Measurements from ENCODE around the gene MGMT. TPM values are rescaled to one million over a fixed set of nuclear protein-coding genes. Genes with fewer than 3 reads are reported as not detected.

The MGMT gene
- total RNA-seq, 1 experiment from 2014 or later = 11.5 TPM

- ATAC-seq (no peak), DNase-seq (ENCODE audit: low read depth, low spot score) (no peak)
- ChIA-PET RAD21 (ENCODE audit: low non-redundant PET in 1 of 2, low total read pairs in 2 of 2, uncharacterized antibody in 2 of 2, unreplicated experiment in 2 of 2) (no interaction called here), POLR2A (no interaction called here), CTCF (no interaction called here)
- intact Hi-C loops (cut with micrococcal nuclease) = no loop called here
- Histone ChIP-seq H3K27ac (ENCODE audit: low read depth, low read length) (no peak overlapping the region), H3K4me3 (replicated peaks in 1 of 2; ENCODE audit: low read depth in 1 of 2, low read length in 2 of 2) (no peak overlapping the region), H3K4me2 (ENCODE audit: low read length) (no peak overlapping the region), H3K36me3 (ENCODE audit: control insufficient read depth in 1 of 2, insufficient read depth in 2 of 2, low read length in 2 of 2) (no peaks in the 10 kb centered on the region; a peak in 1 of 4 replicates), H4K20me1 (ENCODE audit: insufficient read depth) (no peaks in the 10 kb centered on the region), H3K9me3 (ENCODE audit: control insufficient read depth in 1 of 2, insufficient read depth in 1 of 2, low read depth in 1 of 2, low read length in 2 of 2) (peaks cover 23 to 33% of the 10 kb centered on the region in 2 experiments), H3K4me1 (ENCODE audit: control insufficient read depth in 1 of 2, insufficient read depth in 2 of 2, low read length in 2 of 2) (no peaks in the 10 kb centered on the region), H3K79me2 (ENCODE audit: insufficient read depth, low read length) (no peaks in the 10 kb centered on the region), H3K27me3 (ENCODE audit: insufficient read depth, low read length) (no peaks in the 10 kb centered on the region), H2AFZ (ENCODE audit: low read depth, low read length, poor library complexity, severe bottlenecking) (no peak overlapping the region), H3K9ac (ENCODE audit: low read length) (no peak overlapping the region), H3K9me2 (ENCODE audit: insufficient read depth) (no peaks in the 10 kb centered on the region)
- BruUV-seq (replicated peaks) = no TSS peak
- no peak for TF ChIP-seq EGR1 (IDR thresholded peaks at IDR 0.05; ENCODE audit: low read depth)
- no peak for TF ChIP-seq FOSL1 (IDR thresholded peaks at IDR 0.05; ENCODE audit: low read depth)
- TF ChIP-seq CEBPB (IDR thresholded peaks at IDR 0.05; ENCODE audit: low read depth) = no peak
- TF ChIP-seq POLR2AphosphoS5 (IDR thresholded peaks at IDR 0.05; ENCODE audit: low read depth, low read length) = no peak
- TF ChIP-seq JUND (IDR thresholded peaks at IDR 0.05) = no peak
- TF ChIP-seq CBX3 (IDR thresholded peaks at IDR 0.05; ENCODE audit: low read depth) = no peak
- TF ChIP-seq EZH2phosphoT487 (IDR thresholded peaks at IDR 0.05; ENCODE audit: borderline replicate concordance) = no peak
- TF ChIP-seq SP1 (IDR thresholded peaks at IDR 0.05; ENCODE audit: low read depth) = no peak
- TF ChIP-seq RAD21 (IDR thresholded peaks at IDR 0.05; ENCODE audit: low read depth) = no peak
- no peak for TF ChIP-seq CTCF (IDR thresholded peaks at IDR 0.05 in 2 of 3, conservative IDR thresholded peaks at IDR 0.05 in 1 of 3; ENCODE audit: borderline replicate concordance in 1 of 3, insufficient read depth in 1 of 3, low read depth in 2 of 3, low read length in 2 of 3)
- no peak for TF ChIP-seq EZH2 (IDR thresholded peaks at IDR 0.05)
- TF ChIP-seq MAX (IDR thresholded peaks at IDR 0.05) = no peak
- TF ChIP-seq YY1 (IDR thresholded peaks at IDR 0.05; ENCODE audit: extremely low read depth, insufficient replicate concordance, low read depth, low read length) = no peak
- TF ChIP-seq SRF (IDR thresholded peaks at IDR 0.05; ENCODE audit: low read depth) = no peak
- no peak for TF ChIP-seq ATF3 (IDR thresholded peaks at IDR 0.05)
- TF ChIP-seq SIN3A (IDR thresholded peaks at IDR 0.05; ENCODE audit: low read depth) = no peak
- no peak for TF ChIP-seq TCF7L2 (IDR thresholded peaks at IDR 0.05; ENCODE audit: borderline replicate concordance, extremely low read depth, insufficient read depth, insufficient read length)
- no peak for TF ChIP-seq ZFX (IDR thresholded peaks at IDR 0.05)
- no peak for TF ChIP-seq ZNF274 (IDR thresholded peaks at IDR 0.05; ENCODE audit: low read depth, low read length)
- no peak for TF ChIP-seq ZBTB33 (IDR thresholded peaks at IDR 0.05; ENCODE audit: extremely low read depth, insufficient replicate concordance, low read length)
These were observed 27.7 kb downstream of the MGMT start for GRCh38 chr10:129494740-129495139.
